ENCODE measurements around the gene DNAJC18. TPM values are rescaled to one million over a fixed set of nuclear protein-coding genes. Genes with fewer than 3 reads are reported as not detected.

DNAJC18 gene
- total RNA-seq, 1 donor from 2014 or later, result 11.9 TPM

DNA sequence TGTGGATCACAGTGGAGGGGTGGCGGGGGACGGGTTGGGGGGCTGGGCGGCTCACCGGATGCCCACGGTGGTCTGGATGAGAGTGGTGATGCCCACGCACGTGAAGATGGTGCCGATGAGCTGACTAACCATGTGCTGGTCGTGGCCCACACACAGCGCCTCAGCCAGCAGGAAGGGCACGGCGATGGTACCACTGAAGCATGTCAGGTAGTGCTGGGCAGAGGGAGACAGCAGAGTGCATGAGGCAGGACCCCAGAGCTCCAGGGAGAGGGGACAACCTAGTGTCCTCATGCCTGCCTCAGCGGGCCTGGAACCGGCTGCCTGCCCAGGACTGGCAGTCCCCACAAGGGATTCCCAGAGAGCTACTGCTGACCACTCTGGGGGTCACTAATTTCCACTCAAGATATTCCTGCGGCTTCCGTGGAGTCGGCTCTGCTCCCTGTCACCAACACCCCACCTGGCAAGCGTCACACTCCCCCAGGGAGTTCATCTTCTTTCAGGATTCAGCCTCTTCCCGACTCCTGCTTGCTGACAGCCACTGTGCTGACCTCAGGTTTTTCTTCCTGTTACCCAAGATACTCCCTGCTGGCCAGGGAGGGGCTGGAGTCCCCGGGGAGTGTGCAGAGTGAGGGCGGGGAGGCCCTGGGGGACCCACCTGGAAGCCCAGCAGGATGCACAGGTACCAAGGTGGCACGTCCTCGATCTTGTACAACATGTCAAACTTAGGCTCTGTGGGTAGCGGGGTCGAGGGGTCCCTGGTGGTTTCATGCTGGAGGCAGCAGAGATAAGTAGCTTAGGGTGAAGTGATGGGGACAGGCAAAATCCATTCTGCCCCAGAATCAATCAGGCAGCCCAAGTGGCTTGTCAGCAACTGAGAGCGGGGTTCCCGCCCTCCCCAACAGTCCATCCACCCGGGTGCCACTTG lies 57.2 kb downstream of the DNAJC18 start:
- no peaks in the 10 kb centered on the region for H3K4me1 ChIP-seq
- DNase-seq (peak; percentile 58), ATAC-seq (no peak)
- H3K27me3 ChIP-seq, result no peaks in the 10 kb centered on the region
- intact Hi-C loops (cut with DNase I), result no loop called here
- no peaks in the 10 kb centered on the region for H3K36me3 ChIP-seq
- H3K9me3 ChIP-seq, result no peaks in the 10 kb centered on the region
- no peak overlapping the region for H3K4me3 ChIP-seq
- no peak overlapping the region for H3K27ac ChIP-seq
- TF ChIP-seq, protein P1, sequence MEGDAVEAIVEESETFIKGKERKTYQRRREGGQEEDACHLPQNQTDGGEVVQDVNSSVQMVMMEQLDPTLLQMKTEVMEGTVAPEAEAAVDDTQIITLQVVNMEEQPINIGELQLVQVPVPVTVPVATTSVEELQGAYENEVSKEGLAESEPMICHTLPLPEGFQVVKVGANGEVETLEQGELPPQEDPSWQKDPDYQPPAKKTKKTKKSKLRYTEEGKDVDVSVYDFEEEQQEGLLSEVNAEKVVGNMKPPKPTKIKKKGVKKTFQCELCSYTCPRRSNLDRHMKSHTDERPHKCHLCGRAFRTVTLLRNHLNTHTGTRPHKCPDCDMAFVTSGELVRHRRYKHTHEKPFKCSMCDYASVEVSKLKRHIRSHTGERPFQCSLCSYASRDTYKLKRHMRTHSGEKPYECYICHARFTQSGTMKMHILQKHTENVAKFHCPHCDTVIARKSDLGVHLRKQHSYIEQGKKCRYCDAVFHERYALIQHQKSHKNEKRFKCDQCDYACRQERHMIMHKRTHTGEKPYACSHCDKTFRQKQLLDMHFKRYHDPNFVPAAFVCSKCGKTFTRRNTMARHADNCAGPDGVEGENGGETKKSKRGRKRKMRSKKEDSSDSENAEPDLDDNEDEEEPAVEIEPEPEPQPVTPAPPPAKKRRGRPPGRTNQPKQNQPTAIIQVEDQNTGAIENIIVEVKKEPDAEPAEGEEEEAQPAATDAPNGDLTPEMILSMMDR (IDR thresholded peaks at IDR 0.05), result no peak

DNA sequence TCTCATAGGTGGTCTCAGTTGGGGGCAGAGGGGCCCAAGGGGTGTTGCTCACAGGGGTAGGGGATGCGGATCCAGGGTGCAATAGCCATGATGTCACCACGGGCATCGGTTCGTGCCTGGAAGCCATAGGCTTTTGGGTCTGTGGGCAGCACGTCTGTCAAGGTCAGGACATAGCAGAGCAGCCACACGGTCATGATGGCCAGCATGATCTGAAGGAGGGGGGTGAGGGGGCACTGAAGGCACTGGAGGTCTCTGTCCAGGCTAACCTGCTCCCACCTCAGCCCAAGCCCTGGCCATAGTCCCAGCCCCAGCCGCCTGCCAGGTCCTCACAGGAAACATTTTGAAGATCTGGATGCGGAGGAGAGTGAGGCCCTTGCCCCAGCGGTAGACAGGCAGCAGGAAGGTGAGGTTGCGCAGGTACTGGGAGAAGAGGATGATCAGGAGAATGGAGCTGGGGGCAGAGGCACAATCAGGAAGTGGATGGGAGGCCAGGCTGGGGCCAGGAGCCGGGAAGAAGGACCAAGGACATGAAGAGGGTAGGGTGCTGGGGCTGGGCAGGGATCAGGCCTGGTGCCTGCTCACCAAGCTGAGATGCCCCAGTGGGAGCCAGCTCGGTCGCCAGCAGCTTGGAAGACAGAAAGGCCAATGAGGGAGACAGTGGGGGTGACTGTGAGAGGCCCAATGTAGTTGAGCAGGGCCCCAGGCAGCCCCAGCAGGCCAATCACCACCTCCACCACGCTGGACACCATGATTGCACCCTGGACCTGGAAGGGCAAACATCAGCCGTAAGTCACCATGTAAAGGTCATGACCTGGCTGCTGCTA lies 59.5 kb downstream of the DNAJC18 start:
- intact Hi-C loops (cut with DNase I), result no loop called here
- TF ChIP-seq, protein P1 (IDR thresholded peaks at IDR 0.05), result no peak
- H3K4me1 ChIP-seq, result no peaks in the 10 kb centered on the region
- H3K36me3 ChIP-seq, result no peaks in the 10 kb centered on the region
- H3K27ac ChIP-seq, result no peak overlapping the region
- H3K4me3 ChIP-seq, result no peak overlapping the region
- DNase-seq (no peak), ATAC-seq (no peak)
- H3K27me3 ChIP-seq, result no peaks in the 10 kb centered on the region
- H3K9me3 ChIP-seq, result no peaks in the 10 kb centered on the region

DNA sequence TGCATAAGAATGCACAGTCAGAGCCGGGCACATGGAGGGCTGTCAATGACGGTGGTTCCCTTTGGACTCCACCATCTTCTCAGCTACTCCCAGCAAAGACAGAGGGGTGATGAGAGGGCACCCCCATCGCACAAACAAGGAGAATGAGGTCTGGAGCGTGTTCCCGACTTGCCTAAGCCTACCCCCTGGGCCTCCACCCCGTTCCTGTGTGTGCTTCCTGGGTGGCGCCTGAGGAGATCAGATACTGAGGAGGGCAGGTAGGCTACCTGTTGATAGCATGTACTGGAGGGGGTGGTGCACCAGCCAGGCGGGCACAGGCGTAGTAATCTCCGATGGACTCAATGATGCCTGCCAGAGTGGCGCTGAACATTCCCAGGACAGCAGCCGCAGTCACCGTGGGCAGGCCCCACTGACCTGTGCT lies 60.4 kb downstream of the DNAJC18 start:
- no peaks in the 10 kb centered on the region for H3K4me1 ChIP-seq
- ATAC-seq, result no peak
- intact Hi-C loops (cut with DNase I), result no loop called here
- no peak overlapping the region for H3K4me3 ChIP-seq
- H3K27me3 ChIP-seq, result no peaks in the 10 kb centered on the region
- DNase-seq, result peak; percentile 42
- no peaks in the 10 kb centered on the region for H3K36me3 ChIP-seq
- H3K27ac ChIP-seq, result no peak overlapping the region
- no peaks in the 10 kb centered on the region for H3K9me3 ChIP-seq
- TF ChIP-seq, protein P1 (IDR thresholded peaks at IDR 0.05), result no peak

DNA sequence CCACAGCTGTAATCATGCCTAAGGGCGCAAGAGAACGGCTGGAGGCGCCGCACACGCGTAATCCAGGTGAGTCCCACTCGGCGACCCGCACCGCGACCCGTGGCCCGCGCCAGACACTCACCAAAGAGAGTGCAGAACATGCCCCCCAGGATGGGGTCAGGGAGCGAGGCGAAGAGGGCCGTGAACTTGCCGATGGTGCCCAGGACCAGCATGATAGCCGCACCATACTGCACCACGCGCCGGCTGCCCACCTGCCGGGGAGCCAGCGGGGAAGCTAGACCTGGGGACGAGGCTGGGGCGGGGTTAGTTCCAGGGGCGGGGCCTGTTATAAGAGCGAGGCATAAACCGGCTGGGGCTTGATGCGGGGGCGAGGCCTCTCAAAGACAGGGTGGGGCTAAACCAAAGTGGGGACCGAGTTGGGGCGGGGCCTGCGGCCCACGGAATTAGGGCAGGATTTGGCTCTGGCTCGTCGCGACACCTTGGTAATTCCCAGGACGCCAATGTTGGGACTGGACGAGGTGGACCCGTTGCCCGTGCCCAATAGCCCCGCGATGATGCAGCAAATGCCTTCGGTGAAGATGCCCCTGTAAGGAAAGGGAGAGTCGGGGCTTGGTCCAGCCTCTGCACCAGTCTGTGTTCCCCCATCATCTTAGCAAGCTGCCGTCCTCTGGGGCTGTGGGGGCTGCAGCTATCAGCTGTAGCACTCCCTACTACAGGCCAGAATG lies 61.1 kb downstream of the DNAJC18 start:
- no peak overlapping the region for H3K4me3 ChIP-seq
- no peaks in the 10 kb centered on the region for H3K4me1 ChIP-seq
- TF ChIP-seq, protein P1 (IDR thresholded peaks at IDR 0.05), result no peak
- no peaks in the 10 kb centered on the region for H3K36me3 ChIP-seq
- H3K9me3 ChIP-seq, result no peaks in the 10 kb centered on the region
- H3K27me3 ChIP-seq, result no peaks in the 10 kb centered on the region
- H3K27ac ChIP-seq, result no peak overlapping the region
- peak; percentile 68 for DNase-seq
- ATAC-seq, result no peak
- intact Hi-C loops (cut with DNase I), result no loop called here

DNA sequence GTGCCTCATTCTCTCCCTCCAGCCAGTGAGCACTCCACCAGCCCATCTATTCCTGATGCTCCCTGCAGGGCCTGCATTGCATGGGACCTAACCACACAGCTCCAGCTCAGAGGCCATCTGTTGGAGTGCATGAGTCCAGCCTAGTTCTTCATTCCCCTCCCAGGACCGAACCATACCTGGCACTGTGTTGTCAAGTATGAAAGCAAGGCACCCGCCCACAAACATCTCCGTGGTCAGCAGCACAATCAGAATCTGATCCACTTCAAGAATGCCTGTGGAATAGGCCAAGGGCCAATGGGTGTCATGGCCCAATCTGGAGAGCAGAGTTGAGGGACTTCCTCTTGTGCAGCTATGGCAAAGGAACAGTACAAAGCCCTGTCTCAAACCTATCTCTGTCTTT lies 62.1 kb downstream of the DNAJC18 start:
- H3K4me3 ChIP-seq, result no peak overlapping the region
- ATAC-seq (no peak), DNase-seq (peak; percentile 19)
- H3K4me1 ChIP-seq, result no peaks in the 10 kb centered on the region
- TF ChIP-seq, protein P1 (IDR thresholded peaks at IDR 0.05), result no peak
- intact Hi-C loops (cut with DNase I), result no loop called here
- H3K27ac ChIP-seq, result no peak overlapping the region
- H3K27me3 ChIP-seq, result no peaks in the 10 kb centered on the region
- peaks cover 4% of the 10 kb centered on the region for H3K36me3 ChIP-seq
- H3K9me3 ChIP-seq, result no peaks in the 10 kb centered on the region
